ENCODE results near the gene CABLES1. TPM values are rescaled to one million over a fixed set of nuclear protein-coding genes. Genes with fewer than 3 reads are reported as not detected.

Gene CABLES1
- total and polyA plus RNA-seq, 2 of the 8 experiments (the other 6 are each of a cell fraction or from before 2014, with no cell fraction given), result 9.2 to 26.4 TPM

GRCh38 chr18:23230686-23231085, 95.4 kb downstream of the CABLES1 start:
- WGBS, 2 experiments (ENCODE audit: extremely low coverage in 1 of 2, insufficient coverage in 1 of 2, insufficient read length in 1 of 2, insufficient replicate concordance in 2 of 2, low coverage in 1 of 2, low lambda C conversion rate in 2 of 2, missing lambda C conversion rate in 1 of 2), result 81% methylated on average over 3 of the region's 4 CpGs; no CpG with 5 or more reads in 1 of the 2 experiments
- no peak overlapping the region for H2BK120ac ChIP-seq (replicated peaks; ENCODE audit: low read depth, low read length)
- H3K56ac ChIP-seq (replicated peaks; ENCODE audit: insufficient read length, low read depth, low read length), result no peak overlapping the region
- no peak for TF ChIP-seq SAP30 (IDR thresholded peaks at IDR 0.05; ENCODE audit: insufficient read depth, insufficient replicate concordance, low read length)
- TF ChIP-seq BCL11A (IDR thresholded peaks at IDR 0.05; ENCODE audit: low read depth in 2 of 2, low read length in 2 of 2), result no peak
- TF ChIP-seq MAX (IDR thresholded peaks at IDR 0.05), result no peak
- no peak for TF ChIP-seq RNF2 (IDR thresholded peaks at IDR 0.05; ENCODE audit: borderline replicate concordance, low read depth, low read length, missing control alignments, poor library complexity, severe bottlenecking)
- H2BK20ac ChIP-seq (ENCODE audit: low read length), result no peak overlapping the region
- no peak overlapping the region for H3K4me2 ChIP-seq (ENCODE audit: insufficient read depth in 1 of 2, low read depth in 2 of 2, low read length in 2 of 2)
- H2BK15ac ChIP-seq (ENCODE audit: low read length), result no peak overlapping the region
- no peak overlapping the region for H3K4ac ChIP-seq (replicated peaks; ENCODE audit: insufficient read length, low read depth, low read length)
- DNase-seq (ENCODE audit: low read depth in 1 of 2, low spot score in 2 of 2) (no peak), FAIRE-seq (no peak)
- no peak overlapping the region for H2AK5ac ChIP-seq (ENCODE audit: low read depth, low read length)
- H3K4me3 ChIP-seq (ENCODE audit: extremely low read depth in 1 of 4, insufficient read depth in 2 of 4, low read depth in 3 of 4, low read length in 4 of 4), result no peak overlapping the region
- no peak overlapping the region for H3K18ac ChIP-seq (ENCODE audit: extremely low read depth, low read length)
- H3K36me3 ChIP-seq (ENCODE audit: control insufficient read depth in 2 of 4, insufficient read depth in 4 of 4, low read length in 3 of 4), result peaks cover 0 to 5% (median 2%) of the 10 kb centered on the region in 4 experiments; a peak in 3 of 8 replicates
- H2AFZ ChIP-seq (ENCODE audit: low read length), result no peak overlapping the region
- no peaks in the 10 kb centered on the region for H3K27me3 ChIP-seq (replicated peaks in 1 of 4; ENCODE audit: control insufficient read depth in 3 of 4, extremely low read depth in 1 of 4, insufficient read depth in 3 of 4, low read length in 3 of 4)
- peaks cover 2 to 5% (median 3%) of the 10 kb centered on the region in 4 experiments; a peak in 5 of 7 replicates for H3K4me1 ChIP-seq (replicated peaks in 1 of 4; ENCODE audit: control insufficient read depth in 3 of 4, insufficient read depth in 4 of 4, low read length in 3 of 4)
- H4K8ac ChIP-seq (ENCODE audit: extremely low read depth, insufficient read depth, low read length), result no peak overlapping the region
- CTCF ChIA-PET (ENCODE audit: partially characterized antibody), result interaction anchor here (0.8 to 1.3 kb wide), 3 partner anchors 11 to 27 kb away, joined by 3 read pairs; no protein-coding TSS in a partner anchor
- H3K23me2 ChIP-seq (ENCODE audit: low read depth, low read length), result no peaks in the 10 kb centered on the region
- no peak overlapping the region for H4K91ac ChIP-seq (replicated peaks; ENCODE audit: insufficient read length, low read length)
- POLR2A ChIA-PET (ENCODE audit: partially characterized antibody), result no interaction called here
- no peaks in the 10 kb centered on the region for H4K20me1 ChIP-seq (replicated peaks in 1 of 2; ENCODE audit: control insufficient read depth in 1 of 2, insufficient read depth in 2 of 2, low read length in 2 of 2)
- H3K9ac ChIP-seq (replicated peaks in 1 of 4; ENCODE audit: extremely low read depth in 1 of 4, low read depth in 3 of 4, low read length in 3 of 4), result no peak overlapping the region
- H3K79me1 ChIP-seq (ENCODE audit: low read depth, low read length), result no peaks in the 10 kb centered on the region; the same call in 1 of the 2 replicates
- no peak overlapping the region for H3K27ac ChIP-seq (ENCODE audit: low read depth, low read length)
- no peak overlapping the region for H2BK5ac ChIP-seq (ENCODE audit: low read depth, low read length)
- H3K79me2 ChIP-seq (ENCODE audit: control insufficient read depth in 1 of 2, insufficient read depth in 2 of 2, low read length in 2 of 2), result no peaks in the 10 kb centered on the region
- H3K14ac ChIP-seq (ENCODE audit: insufficient read length), result no peak overlapping the region
- no peak overlapping the region for H2BK12ac ChIP-seq (ENCODE audit: low read depth, low read length)
- no peaks in the 10 kb centered on the region for H3K9me3 ChIP-seq (ENCODE audit: insufficient read depth in 2 of 2, low read depth in 1 of 2, low read length in 1 of 2)
- H3K23ac ChIP-seq (ENCODE audit: insufficient read length), result no peak overlapping the region
- no peak overlapping the region for H4K5ac ChIP-seq (ENCODE audit: insufficient read length, low read depth, low read length)
